Upper lobe of left lung (tissue), 6 donors: ENCODE data around the gene PCBP3. TPM values are rescaled to one million over a fixed set of nuclear protein-coding genes. Genes with fewer than 3 reads are reported as not detected.

ENCODE experiments used
- ATAC-seq, 2 donors: fragments of 200-7000 bp; cut with Tn5 transposase; one replicate each; pipeline ENCODE4 v1.9.1; 2022; ENCODE audit warnings: mild to moderate bottlenecking in 2 of 2, moderate library complexity in 2 of 2; ENCODE audit not compliant: low FRiP score in 2 of 2
- DNase-seq, 2 donors: peaks; one replicate each; pipeline ENCODE4 v3.0.0-alpha.2; 2019 to 2020
- H3K27ac ChIP-seq, 4 donors: fragments of 200-600 bp; sonication (generic); one replicate each; pipeline ENCODE4 v1.5.1; 2016 to 2019
- H3K27me3 ChIP-seq, 4 donors: fragments of 200-600 bp; sonication (generic); one replicate each; pipeline ENCODE4 v1.5.1; 2017 to 2019
- H3K36me3 ChIP-seq, 4 donors: fragments of 200-600 bp; sonication (generic); one replicate each; pipeline ENCODE4 v1.5.1; 2016 to 2019
- H3K4me1 ChIP-seq, 4 donors: fragments of 200-600 bp; sonication (generic); one replicate each; pipeline ENCODE4 v1.5.1; 2018 to 2019
- H3K4me3 ChIP-seq, 4 donors: fragments of 200-600 bp; sonication (generic); one replicate each; pipeline ENCODE4 v1.5.1; 2017 to 2019; ENCODE audit warnings: mild to moderate bottlenecking in 2 of 4, moderate library complexity in 1 of 4
- H3K9me3 ChIP-seq, 4 donors: fragments of 200-600 bp; sonication (generic); one replicate each; pipeline ENCODE4 v1.5.1; 2018 to 2019
- CTCF ChIP-seq, 6 experiments: fragments of 450-650 bp in 4 of 6; fragments of 200-600 bp in 2 of 6; sonication (generic) in 2 of 6; IDR thresholded peaks; one replicate each; pipeline ENCODE4 v1.5.1; 2016 to 2019; ENCODE audit warnings: antibody characterized with exemption in 6 of 6
- EP300 ChIP-seq, 4 donors: sonication (generic); formaldehyde crosslinking; IDR thresholded peaks; one replicate each; pipeline ENCODE4 v1.5.1; 2017; ENCODE audit warnings: antibody characterized with exemption in 4 of 4, control low read depth in 2 of 4
- POLR2A ChIP-seq, 4 donors: fragments of 450-650 bp; IDR thresholded peaks; one replicate each; pipeline ENCODE4 v1.5.1; 2016 to 2017; ENCODE audit warnings: antibody characterized with exemption in 4 of 4, mild to moderate bottlenecking in 2 of 4
- POLR2AphosphoS5 ChIP-seq, 2 donors: sonication (generic); formaldehyde crosslinking; IDR thresholded peaks; one replicate each; pipeline ENCODE4 v1.5.1; 2017; ENCODE audit warnings: antibody characterized with exemption in 2 of 2
- WGBS, 2 donors: methylation state at CpG; one replicate each; pipeline ENCODE4 v1.1.5; 2017 to 2018; 5-methylcytosine and 5-hydroxymethylcytosine counted together
- total RNA-seq, 6 donors: library from RNA; depleted of rRNA in 4 of 6; stranded (reverse); fragments of >200 nt in 4 of 6; gene quantifications; one replicate each; pipeline versions ENCODE4 v1.1.0 to v1.2.1, GENCODE V29; 2016 to 2021
- donor health status: DM: no; HTN: no; CAD: no; lungs with moderate emphysema.
- donor health status: DM: no; HTN: yes; CAD: no; lungs with severe emphysema.

PCBP3 gene
- total RNA-seq, 6 donors from 2014 or later = 0.78 to 10.5 (median 3.3) TPM

GRCh38 chr21:45636459-45636858, 7.1 kb upstream of the PCBP3 start:
- Histone ChIP-seq H3K4me1 (peaks cover 0 to 14% (median 0%) of the 10 kb centered on the region in 4 donors), H3K36me3 (no peaks in the 10 kb centered on the region), H3K27ac (no peak overlapping the region), H3K9me3 (no peaks in the 10 kb centered on the region), H3K4me3 (no peak overlapping the region), H3K27me3 (peaks cover 0 to 3% (median 0%) of the 10 kb centered on the region in 4 donors)
- WGBS, 2 donors = 91 to 98% methylated on average over 3 of the region's 3 CpGs
- TF ChIP-seq POLR2AphosphoS5 (IDR thresholded peaks at IDR 0.05) = no peak
- TF ChIP-seq POLR2A (IDR thresholded peaks at IDR 0.05) = no peak
- TF ChIP-seq CTCF (IDR thresholded peaks at IDR 0.05) = no peak
- no peak for TF ChIP-seq EP300 (IDR thresholded peaks at IDR 0.05)
- ATAC-seq = no peak
- DNase-seq = no peak

- H3K4me3 ChIP-seq = no peak overlapping the region
- TF ChIP-seq POLR2AphosphoS5 (IDR thresholded peaks at IDR 0.05) = no peak
- no peak for TF ChIP-seq POLR2A (IDR thresholded peaks at IDR 0.05)
- TF ChIP-seq EP300 (IDR thresholded peaks at IDR 0.05) = no peak
- no peak for TF ChIP-seq CTCF (IDR thresholded peaks at IDR 0.05)
- no peak overlapping the region for H3K27ac ChIP-seq
- H3K27me3 ChIP-seq = peaks cover 0 to 5% (median 0%) of the 10 kb centered on the region in 4 donors
- 68 to 89% methylated on average over 5 to 27 of the region's 33 CpGs for WGBS, 2 donors
- ATAC-seq (no peak), DNase-seq (peak in 1 of 2 donors; percentile 77)
- H3K9me3 ChIP-seq = no peaks in the 10 kb centered on the region
- H3K36me3 ChIP-seq = no peaks in the 10 kb centered on the region
- peaks cover 0 to 17% (median 0%) of the 10 kb centered on the region in 4 donors for H3K4me1 ChIP-seq
Observed at GRCh38 chr21:45636951-45637646, 6.4 kb upstream of the PCBP3 start.

- no peak for DNase-seq
Observed at GRCh38 chr21:45637883-45638282, 5.6 kb upstream of the PCBP3 start.

GRCh38 chr21:45638707-45639106, 4.8 kb upstream of the PCBP3 start:
- TF ChIP-seq POLR2AphosphoS5 (IDR thresholded peaks at IDR 0.05) (no peak), EP300 (IDR thresholded peaks at IDR 0.05) (no peak), CTCF (IDR thresholded peaks at IDR 0.05) (no peak), POLR2A (IDR thresholded peaks at IDR 0.05) (no peak)
- Histone ChIP-seq H3K27me3 (peaks cover 0 to 5% (median 2%) of the 10 kb centered on the region in 4 donors), H3K9me3 (no peaks in the 10 kb centered on the region), H3K36me3 (no peaks in the 10 kb centered on the region), H3K4me3 (no peak overlapping the region), H3K27ac (no peak overlapping the region), H3K4me1 (peaks cover 0 to 27% (median 1%) of the 10 kb centered on the region in 4 donors)
- 45 to 50% methylated on average over 8 of the region's 8 CpGs for WGBS, 2 donors
- DNase-seq (no peak), ATAC-seq (no peak)

More at GRCh38 chr21:45637883-45638282, 5.6 kb upstream of the PCBP3 start:
- Histone ChIP-seq H3K4me1 (peaks cover 0 to 24% (median 1%) of the 10 kb centered on the region in 4 donors), H3K4me3 (no peak overlapping the region), H3K9me3 (no peaks in the 10 kb centered on the region), H3K27me3 (peaks cover 0 to 5% (median 2%) of the 10 kb centered on the region in 4 donors), H3K36me3 (no peaks in the 10 kb centered on the region), H3K27ac (no peak overlapping the region)
- no peak for ATAC-seq
- no peak for TF ChIP-seq POLR2A (IDR thresholded peaks at IDR 0.05)
- TF ChIP-seq CTCF (IDR thresholded peaks at IDR 0.05) = no peak
- TF ChIP-seq EP300 (IDR thresholded peaks at IDR 0.05) = no peak
- no peak for TF ChIP-seq POLR2AphosphoS5 (IDR thresholded peaks at IDR 0.05)
- WGBS, 2 donors = 62 to 66% methylated on average over 9 to 13 of the region's 13 CpGs
